Spinal cord (tissue), 10 donors: ENCODE data around the gene MKNK1. TPM values are rescaled to one million over a fixed set of nuclear protein-coding genes. Genes with fewer than 3 reads are reported as not detected.
A peak's percentile ranks its signal among the peaks of the same experiment; 100 is the strongest.

Experiments
- DNase-seq, 6 donors: peaks; one replicate each; pipeline versions ENCODE4 v3.0.0 to v3.0.0-alpha.2; 2013 to 2015; ENCODE audit warnings: low spot score in 6 of 6, low read depth in 4 of 6
- H3K27ac ChIP-seq: one replicate; pipeline ENCODE4 v1.5.1; 2013; ENCODE audit warnings: low read depth, low read length, control low read depth
- H3K27me3 ChIP-seq: one replicate; pipeline ENCODE4 v1.6.1; 2013; ENCODE audit warnings: low read length; ENCODE audit not compliant: control insufficient read depth, insufficient read depth
- H3K36me3 ChIP-seq: one replicate; pipeline ENCODE4 v1.6.1; 2013; ENCODE audit warnings: low read length; ENCODE audit not compliant: control insufficient read depth, insufficient read depth
- H3K4me1 ChIP-seq: one replicate; pipeline ENCODE4 v1.6.1; 2013; ENCODE audit warnings: low read length; ENCODE audit not compliant: control insufficient read depth, insufficient read depth
- H3K4me3 ChIP-seq: one replicate; pipeline ENCODE4 v1.5.1; 2013; ENCODE audit warnings: low read depth, low read length, control low read depth
- H3K9me3 ChIP-seq: one replicate; pipeline ENCODE4 v1.6.1; 2013; ENCODE audit warnings: low read length; ENCODE audit not compliant: control insufficient read depth, insufficient read depth
- WGBS: methylation state at CpG from one replicate; pipeline ENCODE4 v1.1.5; 2013; ENCODE audit warnings: missing lambda C conversion rate; ENCODE audit not compliant: insufficient coverage; 5-methylcytosine and 5-hydroxymethylcytosine counted together
- polyA plus RNA-seq, 2 donors: library from polyadenylated mRNA; unstranded; fragments of 120-200 nt; gene quantifications; one replicate each; pipeline ENCODE4 v1.2.1, GENCODE V29; 2013; ENCODE audit not compliant: insufficient read length in 2 of 2
- total RNA-seq, 2 donors: library from RNA; depleted of rRNA in 1 of 2; stranded (reverse); fragments of 120-200 nt in 1 of 2; fragments of >200 nt in 1 of 2; gene quantifications; one replicate each; pipeline versions ENCODE4 v1.2.3 to v1.2.4, GENCODE V29; 2013 to 2014
- donor health status: healthy.

MKNK1 gene
- total and polyA plus RNA-seq, 4 donors, result 24.6 to 52.2 (median 32.3) TPM

- H3K4me1 ChIP-seq, result peaks cover 10% of the 10 kb centered on the region
- no CpG with 5 or more reads among the region's 3 CpGs for WGBS
- DNase-seq, result no peak
- no peaks in the 10 kb centered on the region for H3K36me3 ChIP-seq
- no peaks in the 10 kb centered on the region for H3K27me3 ChIP-seq
- H3K27ac ChIP-seq, result no peak overlapping the region
- H3K4me3 ChIP-seq, result no peak overlapping the region
- no peaks in the 10 kb centered on the region for H3K9me3 ChIP-seq
Observed at GRCh38 chr1:46601257-46602007, 2.6 kb downstream of the MKNK1 start.

GRCh38 chr1:46599059-46599970 is 4.8 kb downstream of the MKNK1 start:
- DNase-seq, result no peak

DNA sequence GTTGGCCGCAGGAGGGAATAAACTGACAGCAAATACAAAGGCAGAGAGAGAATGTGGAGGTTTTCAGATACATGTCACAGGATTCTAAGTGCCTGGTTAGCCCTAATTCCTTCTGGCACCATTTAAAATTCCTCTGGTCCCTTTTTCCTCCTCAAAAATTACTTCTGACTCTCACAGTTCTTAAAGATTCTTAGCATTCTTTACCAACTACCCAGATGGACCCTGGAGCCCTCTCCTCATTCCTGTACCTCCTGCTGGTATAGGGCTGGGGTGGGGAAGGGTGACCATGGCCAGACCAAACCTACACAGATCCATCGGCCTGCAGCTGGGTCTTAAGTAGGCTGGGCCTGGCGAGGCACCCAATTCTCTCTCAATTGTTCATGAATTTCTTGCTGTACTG is 7.2 kb downstream of the MKNK1 start:
- no peak overlapping the region for H3K4me3 ChIP-seq
- H3K9me3 ChIP-seq, result no peaks in the 10 kb centered on the region
- DNase-seq, result no peak
- no CpG with 5 or more reads among the region's 3 CpGs for WGBS
- peaks cover 19% of the 10 kb centered on the region for H3K36me3 ChIP-seq
- H3K27me3 ChIP-seq, result no peaks in the 10 kb centered on the region
- no peak overlapping the region for H3K27ac ChIP-seq
- no peaks in the 10 kb centered on the region for H3K4me1 ChIP-seq

More at GRCh38 chr1:46599059-46599970, 4.8 kb downstream of the MKNK1 start:
- Histone ChIP-seq H3K27me3 (no peaks in the 10 kb centered on the region), H3K36me3 (no peaks in the 10 kb centered on the region), H3K9me3 (no peaks in the 10 kb centered on the region), H3K4me3 (no peak overlapping the region), H3K4me1 (peaks cover 10% of the 10 kb centered on the region), H3K27ac (no peak overlapping the region)
- WGBS, result 75% methylated on average over 6 of the region's 9 CpGs

GRCh38 chr1:46596036-46596435 is 8.0 kb downstream of the MKNK1 start:
- H3K4me3 ChIP-seq, result no peak overlapping the region
- no peak for DNase-seq
- H3K36me3 ChIP-seq, result peaks cover 27% of the 10 kb centered on the region
- H3K27ac ChIP-seq, result no peak overlapping the region
- H3K27me3 ChIP-seq, result no peaks in the 10 kb centered on the region
- H3K4me1 ChIP-seq, result no peaks in the 10 kb centered on the region
- no peaks in the 10 kb centered on the region for H3K9me3 ChIP-seq
- 100% methylated on average over 1 of the region's 1 CpG for WGBS

GRCh38 chr1:46595127-46595526 is 8.9 kb downstream of the MKNK1 start:
- peaks cover 29% of the 10 kb centered on the region for H3K36me3 ChIP-seq
- H3K27me3 ChIP-seq, result no peaks in the 10 kb centered on the region
- H3K9me3 ChIP-seq, result no peaks in the 10 kb centered on the region
- DNase-seq, result peak in 1 of 6 donors; percentile 26
- 90% methylated on average over 2 of the region's 3 CpGs for WGBS
- no peaks in the 10 kb centered on the region for H3K4me1 ChIP-seq
- no peak overlapping the region for H3K4me3 ChIP-seq
- H3K27ac ChIP-seq, result no peak overlapping the region

DNA sequence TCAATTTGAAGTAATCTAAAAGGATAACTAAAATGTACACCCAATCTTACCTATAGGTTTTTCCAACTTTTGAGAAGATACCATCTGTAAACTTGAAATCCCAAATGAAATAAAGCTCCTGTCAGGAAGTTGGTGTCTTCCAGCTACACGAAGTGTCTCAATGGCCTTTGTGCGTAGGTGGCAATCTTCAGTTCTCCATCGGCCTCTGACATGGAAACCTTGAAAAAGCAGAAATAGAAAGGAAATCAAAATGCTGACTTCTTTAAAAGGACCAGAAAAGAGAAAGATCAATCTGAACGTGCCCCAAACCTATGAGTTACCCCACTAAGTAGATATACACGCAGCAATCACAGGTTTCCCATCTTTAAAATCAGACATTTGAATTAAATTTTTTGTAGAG is 10.0 kb downstream of the MKNK1 start:
- H3K27ac ChIP-seq, result no peak overlapping the region
- WGBS, result 92% methylated on average over 2 of the region's 5 CpGs
- H3K9me3 ChIP-seq, result no peaks in the 10 kb centered on the region
- H3K36me3 ChIP-seq, result peaks cover 35% of the 10 kb centered on the region
- no peak for DNase-seq
- no peak overlapping the region for H3K4me3 ChIP-seq
- H3K4me1 ChIP-seq, result no peaks in the 10 kb centered on the region
- H3K27me3 ChIP-seq, result no peaks in the 10 kb centered on the region

DNA sequence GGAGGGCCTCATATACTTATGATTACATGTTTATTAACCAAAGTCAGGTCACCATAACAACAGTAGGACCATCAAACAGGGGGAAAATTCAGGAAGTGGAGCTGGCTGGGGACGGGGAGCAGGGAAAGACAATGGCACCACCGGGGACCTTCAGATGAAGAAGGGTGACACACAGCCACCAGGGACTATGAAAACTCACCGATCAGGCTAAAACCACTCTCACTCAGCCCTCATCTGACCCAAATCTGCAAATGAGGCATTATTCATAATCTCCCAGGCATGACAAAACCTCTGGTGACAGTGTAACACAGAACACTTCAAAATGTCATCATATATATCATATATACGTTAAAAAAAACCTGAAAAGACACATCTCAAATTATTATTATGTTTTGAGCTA is 11.2 kb downstream of the MKNK1 start:
- Histone ChIP-seq H3K4me1 (no peaks in the 10 kb centered on the region), H3K9me3 (no peaks in the 10 kb centered on the region), H3K27me3 (no peaks in the 10 kb centered on the region), H3K36me3 (peaks cover 36% of the 10 kb centered on the region), H3K27ac (no peak overlapping the region), H3K4me3 (no peak overlapping the region)
- DNase-seq, result no peak
- WGBS, result 88% methylated on average over 4 of the region's 4 CpGs

DNA sequence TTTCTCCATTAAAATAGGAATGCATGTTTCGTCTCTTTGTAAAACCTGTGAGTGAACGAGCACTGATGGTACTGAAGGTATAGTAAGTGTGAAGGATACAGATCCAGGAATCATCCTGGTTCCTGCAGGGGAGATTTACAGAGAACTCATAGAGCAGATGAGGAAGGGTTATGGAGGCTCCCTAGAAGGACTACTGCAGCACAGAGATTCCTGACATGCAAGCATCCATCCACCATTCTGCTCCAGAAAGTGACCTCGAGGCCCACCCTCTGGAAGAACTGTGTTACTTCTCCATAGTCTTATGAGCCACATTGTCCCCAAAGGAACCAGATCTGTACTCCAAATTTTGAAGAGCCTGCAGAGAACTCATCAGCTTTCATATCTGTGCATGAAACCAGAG is 14.5 kb downstream of the MKNK1 start:
- Histone ChIP-seq H3K9me3 (no peaks in the 10 kb centered on the region), H3K36me3 (peaks cover 39% of the 10 kb centered on the region), H3K4me1 (peaks cover 14% of the 10 kb centered on the region), H3K4me3 (no peak overlapping the region), H3K27ac (no peak overlapping the region), H3K27me3 (no peaks in the 10 kb centered on the region)
- WGBS, result 91% methylated on average over 3 of the region's 3 CpGs
- DNase-seq, result no peak

DNA sequence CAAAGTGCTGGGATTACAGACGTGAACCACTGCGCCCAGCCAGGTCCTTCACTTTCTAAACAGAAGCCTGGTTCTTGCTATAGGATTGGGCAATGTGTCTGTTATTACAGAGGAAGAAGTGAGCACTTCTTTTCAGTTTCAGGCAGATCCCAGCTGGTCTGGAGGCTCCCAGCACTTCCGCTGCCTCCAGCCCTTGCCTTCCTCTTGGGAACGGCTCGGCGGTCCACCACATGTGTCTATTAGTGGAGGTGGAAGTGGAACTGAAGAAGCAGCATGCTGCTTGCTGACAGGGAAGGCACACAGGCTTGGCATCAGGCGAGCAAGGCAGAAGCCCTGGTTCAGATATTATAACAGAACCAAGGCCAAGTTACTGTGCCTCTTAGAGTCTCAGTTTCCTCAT is 17.0 kb downstream of the MKNK1 start:
- peaks cover 27% of the 10 kb centered on the region for H3K36me3 ChIP-seq
- no peak overlapping the region for H3K27ac ChIP-seq
- H3K4me3 ChIP-seq, result no peak overlapping the region
- DNase-seq, result no peak
- 94% methylated on average over 5 of the region's 7 CpGs for WGBS
- no peaks in the 10 kb centered on the region for H3K27me3 ChIP-seq
- H3K4me1 ChIP-seq, result peaks cover 15% of the 10 kb centered on the region
- no peaks in the 10 kb centered on the region for H3K9me3 ChIP-seq
